AG04449 (cell line): Measurements from ENCODE around the gene ADAMTS12.

Experiments
- CTCF ChIA-PET: fragments of 350-600 bp; formaldehyde crosslinking; extraction: SDS; loops from one replicate; lab custom pipeline; 2021; ENCODE audit warnings: antibody characterized with exemption; lab: Yijun Ruan, JAX
- POLR2A ChIA-PET: fragments of 400-600, 350-600 bp; formaldehyde crosslinking; extraction: SDS; loops from one replicate; lab custom pipeline; 2020; ENCODE audit warnings: antibody characterized with exemption, inconsistent platforms; lab: Yijun Ruan, JAX
- DNase-seq: peaks from one replicate; pipeline ENCODE4 v3.0.0-alpha.2; 2010; ENCODE audit warnings: low read depth, low spot score
- H3K4me3 ChIP-seq: 2 replicates; pipeline ENCODE4 v1.5.1; 2011; ENCODE audit warnings: low read depth, mild to moderate bottlenecking, control low read depth, low read length
- TF ChIP-seq, protein P1 (sequence below): IDR thresholded peaks from one replicate; pipeline ENCODE4 v1.5.1; 2011; ENCODE audit warnings: mild to moderate bottlenecking, moderate library complexity, low read length, control low read depth, inconsistent platforms; ENCODE audit not compliant: insufficient read depth; ENCODE audit errors: missing control alignments

The ADAMTS12 gene

DNA sequence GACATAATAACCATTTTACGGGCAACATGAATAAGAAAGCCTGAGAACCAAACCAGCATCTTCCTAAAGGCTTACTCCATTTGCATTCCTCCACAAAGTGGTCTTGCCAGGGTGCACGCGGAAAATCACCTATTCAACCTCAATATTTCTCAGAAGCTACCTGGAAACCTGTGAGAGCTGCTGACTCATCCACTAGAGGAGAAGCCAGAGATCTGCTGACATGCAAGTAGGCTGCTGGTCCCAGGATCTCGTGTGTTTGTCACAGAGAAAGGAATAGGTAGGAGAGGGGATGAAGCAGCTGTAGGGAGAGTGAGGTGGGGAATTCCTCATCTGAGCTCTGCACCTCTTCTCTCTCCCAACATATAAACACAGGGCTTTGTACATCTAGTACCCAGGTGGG is 138.1 kb downstream of the ADAMTS12 start:
- ChIA-PET CTCF (interaction anchor here (0.6 kb wide), 1 partner anchor 181 kb away, joined by 4 read pairs; no protein-coding TSS in a partner anchor), POLR2A (no interaction called here)
- DNase-seq, result no peak
- TF ChIP-seq, protein P1, sequence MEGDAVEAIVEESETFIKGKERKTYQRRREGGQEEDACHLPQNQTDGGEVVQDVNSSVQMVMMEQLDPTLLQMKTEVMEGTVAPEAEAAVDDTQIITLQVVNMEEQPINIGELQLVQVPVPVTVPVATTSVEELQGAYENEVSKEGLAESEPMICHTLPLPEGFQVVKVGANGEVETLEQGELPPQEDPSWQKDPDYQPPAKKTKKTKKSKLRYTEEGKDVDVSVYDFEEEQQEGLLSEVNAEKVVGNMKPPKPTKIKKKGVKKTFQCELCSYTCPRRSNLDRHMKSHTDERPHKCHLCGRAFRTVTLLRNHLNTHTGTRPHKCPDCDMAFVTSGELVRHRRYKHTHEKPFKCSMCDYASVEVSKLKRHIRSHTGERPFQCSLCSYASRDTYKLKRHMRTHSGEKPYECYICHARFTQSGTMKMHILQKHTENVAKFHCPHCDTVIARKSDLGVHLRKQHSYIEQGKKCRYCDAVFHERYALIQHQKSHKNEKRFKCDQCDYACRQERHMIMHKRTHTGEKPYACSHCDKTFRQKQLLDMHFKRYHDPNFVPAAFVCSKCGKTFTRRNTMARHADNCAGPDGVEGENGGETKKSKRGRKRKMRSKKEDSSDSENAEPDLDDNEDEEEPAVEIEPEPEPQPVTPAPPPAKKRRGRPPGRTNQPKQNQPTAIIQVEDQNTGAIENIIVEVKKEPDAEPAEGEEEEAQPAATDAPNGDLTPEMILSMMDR, result no peak
- no peak overlapping the region for H3K4me3 ChIP-seq

GRCh38 chr5:33748754-33749153 is 143.0 kb downstream of the ADAMTS12 start:
- TF ChIP-seq, protein P1, result no peak
- POLR2A ChIA-PET, result no interaction called here
- no peak overlapping the region for H3K4me3 ChIP-seq
- no peak for DNase-seq
- CTCF ChIA-PET, result no interaction called here

GRCh38 chr5:33745101-33745770 is 146.6 kb downstream of the ADAMTS12 start:
- H3K4me3 ChIP-seq, result no peak overlapping the region
- ChIA-PET CTCF (interaction anchor here (1.7 to 2.2 kb wide), 2 partner anchors 10 to 190 kb away, joined by 3 to 12 read pairs; partner anchors contain the start of gene RXFP3), POLR2A (interaction anchor here (1.1 kb wide), 1 partner anchor 19 kb away, joined by 3 read pairs; no protein-coding TSS in a partner anchor)
- DNase-seq, result no peak
- TF ChIP-seq, protein P1, result no peak

- DNase-seq, result no peak
- ChIA-PET POLR2A (no interaction called here), CTCF (interaction anchor here (0.9 to 1.7 kb wide), 4 partner anchors 8 to 272 kb away, joined by 3 read pairs; no protein-coding TSS in a partner anchor)
- TF ChIP-seq, protein P1, result no peak
- H3K4me3 ChIP-seq, result no peak overlapping the region
Observed at GRCh38 chr5:33743099-33743498, 148.7 kb downstream of the ADAMTS12 start.

DNA sequence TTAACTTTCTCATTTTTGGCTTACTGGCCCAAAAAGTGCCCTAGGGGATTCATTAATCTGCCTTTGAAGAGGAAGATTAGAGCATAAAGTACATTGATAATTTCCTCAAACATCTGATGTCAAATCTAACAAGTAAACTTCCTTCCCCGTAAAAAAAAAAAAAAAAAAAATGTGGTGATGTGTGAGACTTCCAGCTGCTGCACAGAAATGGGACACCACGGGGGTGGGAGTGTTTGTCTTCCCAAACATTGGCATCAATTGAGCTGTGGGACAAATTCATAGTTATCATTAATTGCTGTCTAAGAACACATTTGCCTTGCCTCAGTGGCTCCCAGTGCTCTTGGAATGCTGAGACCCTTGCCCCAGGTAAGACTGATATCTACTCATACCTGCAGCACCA is 149.6 kb downstream of the ADAMTS12 start:
- no peak for DNase-seq
- H3K4me3 ChIP-seq, result no peak overlapping the region
- POLR2A ChIA-PET, result interaction anchor here (0.7 kb wide), 1 partner anchor 65 kb away, joined by 3 read pairs; no protein-coding TSS in a partner anchor
- TF ChIP-seq, protein P1, result no peak
- CTCF ChIA-PET, result interaction anchor here (1.6 kb wide), 1 partner anchor 271 kb away, joined by 3 read pairs; no protein-coding TSS in a partner anchor

DNA sequence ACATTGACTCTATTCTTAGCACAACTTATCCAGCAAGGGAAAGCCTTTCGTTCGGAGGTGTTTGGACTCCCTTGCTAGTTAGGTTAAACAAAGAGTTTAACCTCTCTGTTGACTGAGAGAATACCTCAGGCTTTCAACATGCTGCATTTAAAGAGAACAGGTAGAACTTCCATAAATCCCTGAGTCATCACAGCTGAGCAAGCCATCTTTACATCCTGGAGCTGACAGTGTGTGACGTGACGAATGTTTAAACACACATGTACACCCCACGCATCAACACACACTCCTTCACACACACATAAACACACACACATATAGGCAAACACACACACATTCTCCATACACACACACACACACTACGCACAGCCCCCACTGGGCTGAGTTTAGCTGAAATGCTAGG is 152.8 kb downstream of the ADAMTS12 start:
- POLR2A ChIA-PET, result no interaction called here
- no peak overlapping the region for H3K4me3 ChIP-seq
- no peak for DNase-seq
- CTCF ChIA-PET, result no interaction called here
- TF ChIP-seq, protein P1, result no peak
